Measurements from ENCODE around the gene RGL2.

DNA sequence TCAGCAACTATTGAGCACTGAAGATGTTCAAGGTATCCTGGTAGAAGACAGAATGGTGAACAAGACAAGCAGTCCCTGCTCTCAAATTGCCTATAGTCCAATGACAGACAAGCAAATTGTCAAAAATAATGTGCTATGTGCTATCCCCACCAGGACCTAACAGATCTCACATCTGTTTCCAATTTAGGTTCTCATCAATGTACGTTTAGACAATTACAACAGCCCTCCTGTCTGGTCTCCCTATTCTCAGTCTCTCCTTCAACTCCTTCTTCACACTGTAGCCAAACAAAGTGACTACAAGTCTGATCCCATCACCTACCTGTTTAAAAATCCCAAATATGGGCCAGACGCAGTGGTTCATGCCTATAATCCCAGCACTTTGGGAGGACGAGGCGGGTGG is 7.6 kb upstream of the RGL2 start:
- TF ChIP-seq, protein P1, sequence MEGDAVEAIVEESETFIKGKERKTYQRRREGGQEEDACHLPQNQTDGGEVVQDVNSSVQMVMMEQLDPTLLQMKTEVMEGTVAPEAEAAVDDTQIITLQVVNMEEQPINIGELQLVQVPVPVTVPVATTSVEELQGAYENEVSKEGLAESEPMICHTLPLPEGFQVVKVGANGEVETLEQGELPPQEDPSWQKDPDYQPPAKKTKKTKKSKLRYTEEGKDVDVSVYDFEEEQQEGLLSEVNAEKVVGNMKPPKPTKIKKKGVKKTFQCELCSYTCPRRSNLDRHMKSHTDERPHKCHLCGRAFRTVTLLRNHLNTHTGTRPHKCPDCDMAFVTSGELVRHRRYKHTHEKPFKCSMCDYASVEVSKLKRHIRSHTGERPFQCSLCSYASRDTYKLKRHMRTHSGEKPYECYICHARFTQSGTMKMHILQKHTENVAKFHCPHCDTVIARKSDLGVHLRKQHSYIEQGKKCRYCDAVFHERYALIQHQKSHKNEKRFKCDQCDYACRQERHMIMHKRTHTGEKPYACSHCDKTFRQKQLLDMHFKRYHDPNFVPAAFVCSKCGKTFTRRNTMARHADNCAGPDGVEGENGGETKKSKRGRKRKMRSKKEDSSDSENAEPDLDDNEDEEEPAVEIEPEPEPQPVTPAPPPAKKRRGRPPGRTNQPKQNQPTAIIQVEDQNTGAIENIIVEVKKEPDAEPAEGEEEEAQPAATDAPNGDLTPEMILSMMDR (CRISPR knock-in tag; IDR thresholded peaks at IDR 0.05): no peak
- TF ChIP-seq, protein P2, sequence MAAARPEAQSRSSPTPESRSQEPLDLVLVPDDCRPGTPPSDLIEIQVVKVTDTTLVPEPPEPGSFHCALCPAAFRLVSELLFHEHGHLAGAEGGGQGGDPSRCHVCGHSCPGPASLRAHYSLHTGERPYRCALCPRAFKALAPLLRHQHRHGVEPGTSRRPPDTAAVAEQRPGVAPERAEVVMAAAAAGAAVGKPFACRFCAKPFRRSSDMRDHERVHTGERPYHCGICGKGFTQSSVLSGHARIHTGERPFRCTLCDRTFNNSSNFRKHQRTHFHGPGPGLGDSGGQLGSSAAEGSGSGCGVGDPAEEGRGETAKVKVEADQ (CRISPR knock-in tag; IDR thresholded peaks at IDR 0.05; ENCODE audit: borderline replicate concordance): no peak
- no peak for TF ChIP-seq SOX5 (CRISPR knock-in tag; IDR thresholded peaks at IDR 0.05; ENCODE audit: borderline replicate concordance)
- TF ChIP-seq RXRB (CRISPR knock-in tag; IDR thresholded peaks at IDR 0.05; ENCODE audit: borderline replicate concordance): no peak
- no peak for TF ChIP-seq ZNF24 (IDR thresholded peaks at IDR 0.05)
- TF ChIP-seq RAD21 (CRISPR knock-in tag; IDR thresholded peaks at IDR 0.05): no peak
- TF ChIP-seq POLR2A (IDR thresholded peaks at IDR 0.05; ENCODE audit: insufficient read depth in 1 of 2, low read depth in 2 of 2, low read length in 2 of 2): no peak
- TF ChIP-seq GABPB1 (CRISPR knock-in tag; IDR thresholded peaks at IDR 0.05): no peak
- no peak for TF ChIP-seq GTF2F1 (IDR thresholded peaks at IDR 0.05; ENCODE audit: low read length)

Measured in HepG2 (cell line).